Ascending aorta (tissue), 2 donors: ENCODE data around the gene FCHO2. TPM values are rescaled to one million over a fixed set of nuclear protein-coding genes. Genes with fewer than 3 reads are reported as not detected.
A peak's percentile ranks its signal among the peaks of the same experiment; 100 is the strongest.

ENCODE experiments used
- DNase-seq, 2 donors: peaks; one replicate each; pipeline ENCODE4 v3.0.0-alpha.2; 2019; ENCODE audit warnings: low spot score in 2 of 2
- H3K27ac ChIP-seq, 2 donors: fragments of 200-600 bp; sonication (generic); one replicate each; pipeline ENCODE4 v1.5.1; 2016 to 2017; ENCODE audit warnings: mild to moderate bottlenecking in 1 of 2
- H3K27me3 ChIP-seq: fragments of 200-600 bp; sonication (generic); one replicate; pipeline ENCODE4 v1.5.1; 2017
- H3K36me3 ChIP-seq, 2 donors: fragments of 200-600 bp; sonication (generic); one replicate each; pipeline ENCODE4 v1.5.1; 2016
- H3K4me1 ChIP-seq, 2 donors: fragments of 200-600 bp; sonication (generic); one replicate each; pipeline ENCODE4 v1.5.1; 2016 to 2017; ENCODE audit warnings: mild to moderate bottlenecking in 1 of 2
- H3K4me3 ChIP-seq, 2 donors: fragments of 200-600 bp; sonication (generic); one replicate each; pipeline ENCODE4 v1.5.1; 2016 to 2017; ENCODE audit warnings: mild to moderate bottlenecking in 1 of 2
- H3K9me3 ChIP-seq, 2 donors: fragments of 200-600 bp; sonication (generic); one replicate each; pipeline ENCODE4 v1.5.1; 2016
- CTCF ChIP-seq, 3 experiments: fragments of 200-600 bp in 2 of 3; fragments of 450-650 bp in 1 of 3; sonication (generic) in 2 of 3; IDR thresholded peaks; one replicate each; pipeline ENCODE4 v1.5.1; 2016 to 2019; ENCODE audit warnings: antibody characterized with exemption in 3 of 3, mild to moderate bottlenecking in 1 of 3, moderate library complexity in 1 of 3
- intact Hi-C: fragments of 100-400 bp; cut with DNase I; formaldehyde crosslinking; loops from one replicate; pipeline ENCODE4 v1.15.1; 2023
- total RNA-seq: library from RNA; depleted of rRNA; stranded (reverse); fragments of >200 nt; gene quantifications from one replicate; pipeline ENCODE4 v1.1.0, GENCODE V29; 2016

The FCHO2 gene
- total RNA-seq, 1 donor from 2014 or later, result 10.7 TPM

GRCh38 chr5:73039082-73039481 lies 83.2 kb downstream of the FCHO2 start:
- intact Hi-C loops, result no loop called here
- no peak for TF ChIP-seq CTCF (IDR thresholded peaks at IDR 0.05)

GRCh38 chr5:73042993-73043392 lies 87.2 kb downstream of the FCHO2 start:
- intact Hi-C loops, result no loop called here
- peaks cover 2 to 4% of the 10 kb centered on the region in 2 donors for H3K4me1 ChIP-seq
- TF ChIP-seq CTCF (IDR thresholded peaks at IDR 0.05), result no peak
- no peak overlapping the region for H3K4me3 ChIP-seq
- H3K27ac ChIP-seq, result no peak overlapping the region
- H3K27me3 ChIP-seq, result no peaks in the 10 kb centered on the region
- DNase-seq, result no peak
- peaks cover 0 to 7% of the 10 kb centered on the region in 2 donors for H3K36me3 ChIP-seq
- H3K9me3 ChIP-seq, result no peaks in the 10 kb centered on the region

More at GRCh38 chr5:73039082-73039481, 83.2 kb downstream of the FCHO2 start:
- Histone ChIP-seq H3K36me3 (peaks cover 11 to 35% of the 10 kb centered on the region in 2 donors), H3K27me3 (no peaks in the 10 kb centered on the region), H3K9me3 (no peaks in the 10 kb centered on the region), H3K4me1 (peaks cover under 1 to 2% of the 10 kb centered on the region in 2 donors), H3K4me3 (no peak overlapping the region), H3K27ac (no peak overlapping the region)
- no peak for DNase-seq

- no peak overlapping the region for H3K4me3 ChIP-seq
- H3K36me3 ChIP-seq, result no peaks in the 10 kb centered on the region
- no peak for TF ChIP-seq CTCF (IDR thresholded peaks at IDR 0.05)
- DNase-seq, result no peak
- H3K9me3 ChIP-seq, result no peaks in the 10 kb centered on the region
- H3K27ac ChIP-seq, result peak overlapping the region in 1 of 2 donors; percentile 26
- intact Hi-C loops, result no loop called here
- peaks cover 0 to 4% of the 10 kb centered on the region in 2 donors for H3K4me1 ChIP-seq
- no peaks in the 10 kb centered on the region for H3K27me3 ChIP-seq
Observed at GRCh38 chr5:73044546-73044945, 88.7 kb downstream of the FCHO2 start.

- Histone ChIP-seq H3K36me3 (no peaks in the 10 kb centered on the region), H3K4me3 (no peak overlapping the region), H3K4me1 (peaks cover 0 to 4% of the 10 kb centered on the region in 2 donors), H3K27ac (no peak overlapping the region), H3K27me3 (no peaks in the 10 kb centered on the region), H3K9me3 (no peaks in the 10 kb centered on the region)
- no peak for TF ChIP-seq CTCF (IDR thresholded peaks at IDR 0.05)
- no peak for DNase-seq
- intact Hi-C loops, result no loop called here
Observed at GRCh38 chr5:73045623-73046022, 89.8 kb downstream of the FCHO2 start.

- no peaks in the 10 kb centered on the region for H3K9me3 ChIP-seq
- H3K4me1 ChIP-seq, result no peaks in the 10 kb centered on the region
- H3K4me3 ChIP-seq, result no peak overlapping the region
- DNase-seq, result no peak
- peaks cover 3 to 7% of the 10 kb centered on the region in 2 donors for H3K36me3 ChIP-seq
- intact Hi-C loops, result no loop called here
- no peak overlapping the region for H3K27ac ChIP-seq
- no peaks in the 10 kb centered on the region for H3K27me3 ChIP-seq
- no peak for TF ChIP-seq CTCF (IDR thresholded peaks at IDR 0.05)
Observed at GRCh38 chr5:73061593-73061992, 105.8 kb downstream of the FCHO2 start.

GRCh38 chr5:73066466-73066865 lies 110.6 kb downstream of the FCHO2 start:
- H3K4me3 ChIP-seq, result no peak overlapping the region
- TF ChIP-seq CTCF (IDR thresholded peaks at IDR 0.05), result no peak
- no peaks in the 10 kb centered on the region for H3K9me3 ChIP-seq
- intact Hi-C loops, result no loop called here
- no peaks in the 10 kb centered on the region for H3K27me3 ChIP-seq
- no peak for DNase-seq
- peaks cover 23 to 30% of the 10 kb centered on the region in 2 donors for H3K36me3 ChIP-seq
- H3K27ac ChIP-seq, result no peak overlapping the region
- no peaks in the 10 kb centered on the region for H3K4me1 ChIP-seq
